Stomach smooth muscle (tissue), 2 donors: ENCODE measurements around the gene ANKMY1.
"Not testable (repeated sequence)": the region's sequence is repeated elsewhere in the genome, so short reads cannot be mapped to it uniquely, and the experiment has no call there.

Source experiments
- H3K27ac ChIP-seq: one replicate; pipeline ENCODE4 v1.7.0; 2013; ENCODE audit warnings: mild to moderate bottlenecking, low read length, inconsistent platforms
- H3K27me3 ChIP-seq, 2 donors: one replicate each; pipeline ENCODE4 v1.7.0; 2013; ENCODE audit warnings: low read length in 2 of 2; ENCODE audit not compliant: insufficient read depth in 2 of 2, control insufficient read depth in 1 of 2
- H3K36me3 ChIP-seq, 2 donors: one replicate each; pipeline ENCODE4 v1.7.0; 2013; ENCODE audit warnings: low read length in 2 of 2; ENCODE audit not compliant: control insufficient read depth in 2 of 2, insufficient read depth in 2 of 2
- H3K4me1 ChIP-seq: one replicate; pipeline ENCODE4 v1.7.0; 2013; ENCODE audit warnings: low read length; ENCODE audit not compliant: control insufficient read depth, insufficient read depth
- H3K4me3 ChIP-seq, 2 donors: one replicate each; pipeline ENCODE4 v1.7.0; 2013; ENCODE audit warnings: low read length in 2 of 2
- H3K9ac ChIP-seq, 2 donors: one replicate each; pipeline ENCODE4 v1.7.0; 2013; ENCODE audit warnings: low read length in 2 of 2, mild to moderate bottlenecking in 1 of 2
- H3K9me3 ChIP-seq, 2 donors: one replicate each; pipeline ENCODE4 v1.7.0; 2013; ENCODE audit warnings: low read length in 2 of 2; ENCODE audit not compliant: control insufficient read depth in 2 of 2
- donor health status: healthy.
- donor health status: Pancreatic carcinoma.

Gene ANKMY1

DNA sequence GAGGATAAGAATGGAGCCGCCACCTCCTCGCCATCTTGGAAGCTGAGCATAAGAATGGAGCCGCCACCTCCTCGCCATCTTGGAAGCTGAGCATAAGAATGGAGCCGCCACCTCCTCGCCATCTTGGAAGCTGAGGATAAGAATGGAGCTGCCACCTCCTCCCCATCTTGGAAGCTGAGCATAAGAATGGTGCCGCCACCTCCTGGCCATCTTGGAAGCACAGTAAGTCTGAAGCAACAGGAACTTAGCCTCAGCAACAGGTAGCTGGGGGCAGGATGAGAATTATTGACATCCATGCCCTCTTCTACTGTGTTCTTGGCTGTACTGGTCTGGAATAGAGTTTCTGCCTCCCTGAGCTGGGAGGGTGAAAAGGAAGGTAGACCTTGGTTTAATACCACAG, 60.7 kb downstream of the ANKMY1 start:
- not testable (repeated sequence) for H3K36me3 ChIP-seq, H3K9ac ChIP-seq, H3K27me3 ChIP-seq, H3K9me3 ChIP-seq, H3K27ac ChIP-seq, H3K4me3 ChIP-seq, H3K4me1 ChIP-seq

DNA sequence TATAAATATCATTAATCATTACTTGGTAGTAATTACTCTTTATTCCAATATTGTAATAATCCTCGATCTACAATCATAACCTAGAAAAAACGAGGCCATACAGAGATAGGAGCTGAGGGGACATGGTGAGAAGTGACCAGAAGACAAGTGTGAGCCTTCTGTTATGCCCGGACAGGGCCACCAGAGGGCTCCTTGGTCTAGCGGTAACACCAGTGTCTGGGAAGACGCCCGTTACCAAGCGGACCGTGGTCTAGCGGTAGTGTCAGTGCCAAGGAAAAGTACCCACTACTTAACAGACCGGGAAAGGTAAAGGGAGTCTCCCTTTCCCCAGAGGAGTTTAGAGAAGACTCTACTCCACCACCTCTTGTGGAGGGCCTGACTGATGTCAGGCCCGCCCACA, 62.8 kb downstream of the ANKMY1 start:
- not testable (repeated sequence) for H3K4me3 ChIP-seq, H3K36me3 ChIP-seq, H3K9ac ChIP-seq, H3K4me1 ChIP-seq, H3K27ac ChIP-seq, H3K27me3 ChIP-seq, H3K9me3 ChIP-seq

DNA sequence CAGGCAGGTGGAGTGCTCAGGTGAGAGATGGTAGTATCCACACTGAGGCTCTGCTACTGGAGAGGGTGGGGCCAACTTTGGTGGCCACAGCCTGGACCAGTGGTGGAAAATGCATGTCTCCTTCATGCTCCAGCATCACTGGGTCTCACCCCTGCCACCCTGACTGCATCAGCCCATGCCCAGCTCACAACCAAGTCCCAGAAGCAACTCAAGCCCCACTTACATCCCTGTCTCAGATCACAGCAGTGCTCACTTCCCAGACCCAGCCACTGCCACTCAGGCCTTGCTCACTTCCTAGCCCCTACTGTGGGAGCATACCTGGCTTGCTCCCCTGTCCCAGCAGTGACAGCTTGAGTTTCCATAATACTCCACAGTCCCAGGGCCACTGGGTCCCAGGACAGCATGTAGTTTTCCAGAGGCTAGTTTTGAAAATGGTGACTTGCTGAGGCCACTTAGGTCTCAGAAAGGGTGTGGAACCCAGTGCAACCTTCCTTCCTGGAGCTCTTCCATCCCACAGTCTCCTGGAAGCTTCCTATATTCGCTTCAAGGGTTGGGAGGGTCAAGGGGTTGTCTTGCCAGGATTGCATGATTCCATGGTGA, 63.5 kb downstream of the ANKMY1 start:
- Histone ChIP-seq H3K4me3 (no peak overlapping the region), H3K36me3 (no peaks in the 10 kb centered on the region), H3K9ac (no peak overlapping the region), H3K4me1 (no peaks in the 10 kb centered on the region), H3K27ac (no peak overlapping the region), H3K27me3 (no peaks in the 10 kb centered on the region), H3K9me3 (no peaks in the 10 kb centered on the region)

DNA sequence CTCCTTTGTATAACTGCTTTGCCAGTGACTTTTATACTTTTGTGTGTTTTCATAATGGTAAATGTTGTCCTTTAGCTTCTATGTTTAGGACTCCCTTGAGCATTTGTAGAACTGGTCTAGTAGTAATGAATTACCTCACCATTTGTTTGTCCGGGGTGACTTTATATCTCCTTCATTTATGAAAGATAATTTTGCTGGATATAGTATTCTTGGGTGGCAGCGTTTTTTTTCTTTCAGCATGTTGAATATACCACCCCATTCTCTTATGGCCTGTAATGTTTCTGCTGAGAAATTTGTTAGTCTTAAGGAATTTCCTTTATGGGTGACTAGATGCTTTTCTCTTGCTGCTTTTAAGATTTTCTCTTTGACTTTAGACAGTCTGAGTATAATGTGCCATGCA, 66.3 kb downstream of the ANKMY1 start:
- H3K4me3 ChIP-seq, result no peak overlapping the region
- no peaks in the 10 kb centered on the region for H3K36me3 ChIP-seq
- no peak overlapping the region for H3K9ac ChIP-seq
- H3K27ac ChIP-seq, result no peak overlapping the region
- no peaks in the 10 kb centered on the region for H3K27me3 ChIP-seq
- H3K9me3 ChIP-seq, result no peaks in the 10 kb centered on the region
- no peaks in the 10 kb centered on the region for H3K4me1 ChIP-seq

DNA sequence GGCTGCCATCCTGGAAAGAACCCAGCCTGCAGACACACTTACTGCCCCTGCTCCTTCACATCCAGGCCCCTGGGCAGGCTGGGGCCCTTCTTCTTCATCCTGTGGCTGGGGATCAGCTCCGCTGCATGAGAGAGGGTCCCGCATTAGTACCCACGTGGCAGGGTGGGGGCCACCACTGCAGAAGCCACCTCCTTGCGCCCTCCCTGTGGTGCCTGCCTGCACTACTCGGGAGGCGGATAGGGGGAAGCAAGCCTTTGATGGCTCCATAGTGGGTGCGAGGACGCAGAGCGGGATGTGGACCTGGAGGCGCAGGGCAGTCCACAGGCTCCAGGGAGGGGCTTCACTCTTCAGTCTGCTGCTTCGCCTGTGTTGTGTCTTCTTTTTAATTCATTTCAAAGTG, 75.6 kb downstream of the ANKMY1 start:
- Histone ChIP-seq H3K4me1 (no peaks in the 10 kb centered on the region), H3K4me3 (no peak overlapping the region), H3K27ac (no peak overlapping the region), H3K27me3 (no peaks in the 10 kb centered on the region), H3K36me3 (no peaks in the 10 kb centered on the region), H3K9ac (no peak overlapping the region), H3K9me3 (no peaks in the 10 kb centered on the region)

DNA sequence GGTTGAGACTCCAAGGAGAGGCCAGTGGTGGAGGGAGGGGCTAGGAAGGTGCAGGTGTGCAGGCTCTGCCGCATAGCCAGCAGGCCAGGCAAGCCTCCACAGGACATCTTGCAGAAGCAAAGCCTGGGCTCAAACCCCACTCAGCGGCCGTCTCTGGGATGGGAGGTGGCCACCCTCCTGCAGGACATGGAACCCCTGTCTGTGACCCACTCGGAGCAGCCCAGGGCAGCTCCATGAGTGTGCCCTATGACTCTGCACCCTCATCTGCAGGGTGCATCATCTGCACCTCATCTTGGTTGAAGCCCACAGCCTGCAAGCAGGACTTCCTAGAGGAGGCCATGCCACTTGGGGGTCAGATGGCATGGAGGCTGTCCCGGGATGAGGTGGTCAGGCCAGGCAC, 76.1 kb downstream of the ANKMY1 start:
- Histone ChIP-seq H3K36me3 (no peaks in the 10 kb centered on the region), H3K27ac (no peak overlapping the region), H3K4me1 (no peaks in the 10 kb centered on the region), H3K4me3 (no peak overlapping the region), H3K9ac (no peak overlapping the region), H3K27me3 (no peaks in the 10 kb centered on the region), H3K9me3 (no peaks in the 10 kb centered on the region)

DNA sequence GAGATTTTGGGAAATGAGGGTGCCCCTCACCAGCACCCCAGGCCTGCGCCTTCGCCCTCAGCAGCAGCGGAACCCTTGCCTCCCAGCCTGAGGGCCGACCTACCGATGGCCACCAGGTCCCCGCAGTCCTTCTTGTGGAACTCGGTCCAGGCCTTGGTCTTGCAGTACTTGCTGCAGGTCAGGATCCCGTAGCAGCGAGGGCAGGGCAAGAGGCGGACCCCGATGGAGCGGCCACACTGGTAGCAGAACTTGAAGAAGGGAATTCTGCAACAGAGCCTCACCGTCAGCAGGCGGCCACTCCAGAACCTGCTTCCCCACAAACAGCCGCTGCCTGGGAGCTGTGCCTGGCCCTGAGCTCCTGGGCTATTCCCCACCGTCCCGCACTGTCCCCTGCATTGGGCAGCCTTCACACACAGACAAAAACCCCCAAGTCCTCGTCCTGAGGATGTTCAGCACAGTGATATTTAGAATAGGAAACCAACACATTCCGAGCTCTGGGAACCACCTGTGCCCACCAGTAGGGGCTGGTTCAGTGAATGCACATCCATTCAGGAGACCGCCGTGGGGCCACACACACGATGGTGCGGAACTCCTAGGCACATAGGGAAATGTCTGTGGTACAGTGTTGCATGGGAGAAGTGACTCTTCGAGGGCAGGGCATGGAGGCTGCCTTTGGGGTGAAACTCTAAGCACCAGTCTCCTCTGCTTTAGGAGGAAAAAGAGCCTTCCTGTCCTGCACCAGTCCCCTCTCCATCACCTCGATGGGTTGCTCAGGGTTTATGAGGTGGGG, 76.8 kb downstream of the ANKMY1 start:
- Histone ChIP-seq H3K27ac (no peak overlapping the region), H3K36me3 (no peaks in the 10 kb centered on the region), H3K4me3 (no peak overlapping the region), H3K27me3 (no peaks in the 10 kb centered on the region), H3K9me3 (no peaks in the 10 kb centered on the region), H3K9ac (no peak overlapping the region), H3K4me1 (no peaks in the 10 kb centered on the region)

DNA sequence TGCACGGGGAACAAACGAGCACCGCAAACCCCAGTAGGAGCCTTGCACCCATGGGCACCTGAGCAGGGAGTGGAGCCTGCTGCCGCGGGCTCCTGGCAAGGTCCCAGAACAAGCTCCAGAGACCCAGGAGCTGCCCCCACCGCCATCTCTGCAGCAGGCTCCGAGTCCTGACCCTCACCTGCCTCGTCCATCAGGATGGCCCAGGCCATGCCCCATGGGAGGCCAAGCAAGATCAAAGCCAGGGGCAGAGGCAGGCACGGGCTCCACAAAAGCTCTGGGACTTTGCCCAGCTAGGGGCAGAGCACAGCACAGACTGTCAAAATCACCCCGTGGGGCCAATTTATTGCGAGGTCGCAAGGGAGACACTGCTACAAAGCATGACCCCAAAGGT, 78.7 kb downstream of the ANKMY1 start:
- Histone ChIP-seq H3K9me3 (peaks cover 0 to 4% of the 10 kb centered on the region in 2 donors), H3K27me3 (no peaks in the 10 kb centered on the region), H3K4me3 (no peak overlapping the region), H3K36me3 (no peaks in the 10 kb centered on the region), H3K9ac (no peak overlapping the region), H3K4me1 (no peaks in the 10 kb centered on the region), H3K27ac (no peak overlapping the region)

DNA sequence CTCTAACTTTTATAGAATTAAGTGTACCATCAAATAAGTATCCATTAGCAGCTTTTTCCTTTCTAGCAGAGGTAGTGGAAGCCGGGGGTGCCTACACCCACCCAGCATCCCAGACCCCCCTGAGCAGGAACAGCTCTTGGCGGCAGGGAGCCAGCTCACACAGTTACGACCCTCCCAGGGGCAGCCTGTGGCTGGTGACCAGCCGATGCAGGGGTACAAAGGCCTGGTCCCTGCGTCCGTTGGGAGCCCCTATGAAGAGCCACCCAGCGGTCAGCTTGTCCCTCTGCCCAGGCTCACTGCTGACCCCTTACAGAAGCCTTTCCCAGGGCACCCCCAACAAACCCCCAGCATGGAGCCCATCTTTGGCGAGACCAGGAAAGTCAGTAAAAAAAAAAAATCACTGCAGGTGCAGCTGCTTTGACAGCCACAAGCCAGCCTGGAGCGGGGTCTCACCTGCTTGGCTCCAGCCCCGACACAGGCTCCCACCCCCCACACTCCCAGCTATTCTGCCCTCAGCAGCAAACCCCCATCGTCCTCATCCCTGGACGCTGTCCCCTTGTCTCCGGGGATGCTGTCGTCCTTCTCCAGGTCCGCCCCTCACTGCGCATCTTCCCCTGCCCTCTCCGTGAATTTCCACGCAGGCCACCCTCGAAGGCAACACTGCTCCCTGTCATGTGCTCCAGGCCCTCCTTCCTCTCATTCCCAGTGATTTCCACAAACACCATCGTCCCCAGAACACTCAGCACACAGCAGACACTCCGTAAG, 79.3 kb downstream of the ANKMY1 start:
- H3K27ac ChIP-seq, result no peak overlapping the region
- H3K27me3 ChIP-seq, result no peaks in the 10 kb centered on the region
- H3K4me3 ChIP-seq, result no peak overlapping the region
- no peak overlapping the region for H3K9ac ChIP-seq
- no peaks in the 10 kb centered on the region for H3K36me3 ChIP-seq
- no peaks in the 10 kb centered on the region for H3K4me1 ChIP-seq
- H3K9me3 ChIP-seq, result peaks cover 0 to 4% of the 10 kb centered on the region in 2 donors

DNA sequence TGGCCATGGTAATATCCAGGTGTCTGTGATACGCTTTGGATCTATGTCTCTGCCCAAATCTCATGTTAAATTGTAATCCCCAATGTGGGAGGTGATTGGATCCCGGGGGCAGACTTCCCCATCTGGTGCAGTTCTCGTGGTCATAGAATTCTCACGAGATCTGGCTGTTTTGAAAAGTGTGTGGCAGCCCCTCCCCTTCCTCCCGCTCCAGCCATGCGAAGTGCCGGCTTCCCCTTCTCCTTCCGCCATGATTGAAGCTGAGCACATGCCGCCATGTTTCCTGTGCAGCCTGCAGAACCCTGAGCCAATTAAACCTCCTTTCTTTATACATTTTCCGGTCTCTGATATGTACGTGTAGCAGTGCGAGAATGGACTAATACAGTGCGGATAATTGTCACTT, 79.9 kb downstream of the ANKMY1 start:
- Histone ChIP-seq H3K9me3 (peaks cover 0 to 7% of the 10 kb centered on the region in 2 donors), H3K27ac (no peak overlapping the region), H3K9ac (no peak overlapping the region), H3K27me3 (no peaks in the 10 kb centered on the region), H3K4me1 (no peaks in the 10 kb centered on the region), H3K36me3 (no peaks in the 10 kb centered on the region), H3K4me3 (no peak overlapping the region)

DNA sequence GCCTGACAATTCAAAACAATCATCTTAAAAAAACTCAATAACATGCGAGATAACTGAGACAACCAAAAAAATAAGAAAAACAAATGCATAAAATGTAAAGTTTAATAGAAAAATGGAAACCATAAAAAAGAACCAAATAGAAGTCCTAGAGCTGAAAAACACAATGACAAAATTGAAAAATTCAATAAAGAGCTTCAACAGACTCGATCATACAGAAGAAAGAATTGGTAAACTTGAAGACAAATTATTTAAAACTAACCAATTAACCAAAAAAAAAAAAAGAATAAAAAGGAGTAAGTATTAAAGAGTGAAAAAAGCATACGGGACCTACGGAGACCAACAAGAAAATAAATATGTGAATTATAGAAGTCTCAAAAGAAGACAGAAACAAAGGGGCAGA, 84.6 kb downstream of the ANKMY1 start:
- H3K9me3 ChIP-seq, result peaks cover 0 to 7% of the 10 kb centered on the region in 2 donors
- H3K4me1 ChIP-seq, result no peaks in the 10 kb centered on the region
- H3K9ac ChIP-seq, result no peak overlapping the region
- peaks cover 4 to 13% of the 10 kb centered on the region in 2 donors for H3K27me3 ChIP-seq
- H3K36me3 ChIP-seq, result no peaks in the 10 kb centered on the region
- no peak overlapping the region for H3K27ac ChIP-seq
- no peak overlapping the region for H3K4me3 ChIP-seq
